ENCODE measurements around the gene ELANE.
"Not testable (repeated sequence)": the region's sequence is repeated elsewhere in the genome, so short reads cannot be mapped to it uniquely, and the experiment has no call there.

ELANE gene

GRCh38 chr19:814152-815078, 37.7 kb upstream of the ELANE start:
- DNase-seq: no peak

DNA sequence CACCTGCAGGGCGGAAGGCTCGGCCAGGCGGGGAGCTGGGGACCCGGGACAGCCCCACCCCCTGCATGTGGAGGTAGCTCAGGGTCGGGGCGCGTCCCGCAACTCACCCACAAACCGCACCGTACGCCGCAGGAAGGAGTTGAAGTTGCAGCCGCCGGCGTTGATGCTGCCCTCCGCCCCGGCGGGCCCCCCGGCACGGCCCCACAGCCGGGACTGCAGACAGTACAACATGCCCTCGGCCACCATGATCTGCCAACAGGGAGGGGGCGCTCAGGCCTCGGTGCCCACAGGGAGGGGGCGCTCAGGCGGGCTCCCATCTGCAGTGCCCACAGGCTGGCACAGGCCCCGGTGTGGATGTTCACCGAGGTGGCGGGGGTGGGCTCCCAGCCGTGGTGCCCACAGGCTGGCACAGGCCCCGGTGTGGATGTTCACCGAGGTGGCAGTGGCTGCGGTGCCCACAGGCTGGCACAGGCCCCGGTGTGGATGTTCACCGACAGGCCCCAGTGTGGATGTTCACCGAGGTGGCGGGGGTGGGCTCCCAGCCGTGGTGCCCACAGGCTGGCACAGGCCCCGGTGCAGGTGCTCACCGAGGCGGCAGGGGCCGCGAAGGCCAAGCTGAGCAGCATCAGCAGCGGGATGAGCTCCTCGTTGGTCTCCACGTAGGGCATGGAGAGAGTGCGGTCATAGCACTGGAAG, 36.9 kb upstream of the ELANE start:
- no peak for DNase-seq

GRCh38 chr19:815775-816499, 36.2 kb upstream of the ELANE start:
- no peak for DNase-seq

DNA sequence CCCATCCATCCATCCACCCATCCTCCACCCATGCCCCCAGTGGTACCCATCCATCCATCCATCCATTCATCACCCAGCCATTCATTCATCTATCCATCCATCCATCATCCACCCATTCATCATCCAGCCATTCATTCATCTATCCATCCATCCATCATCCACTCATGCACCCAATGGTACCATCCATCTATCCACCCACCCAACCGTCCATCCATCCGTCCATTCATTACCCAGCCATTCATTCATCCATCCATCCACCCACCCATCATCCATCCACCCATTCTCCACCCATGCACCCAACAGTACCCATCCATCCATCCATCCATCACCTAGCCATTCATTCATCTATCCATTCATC, 35.6 kb upstream of the ELANE start:
- no peak for DNase-seq

- DNase-seq: not testable (repeated sequence)
Measured at GRCh38 chr19:820212-820611, 31.9 kb upstream of the ELANE start.

DNA sequence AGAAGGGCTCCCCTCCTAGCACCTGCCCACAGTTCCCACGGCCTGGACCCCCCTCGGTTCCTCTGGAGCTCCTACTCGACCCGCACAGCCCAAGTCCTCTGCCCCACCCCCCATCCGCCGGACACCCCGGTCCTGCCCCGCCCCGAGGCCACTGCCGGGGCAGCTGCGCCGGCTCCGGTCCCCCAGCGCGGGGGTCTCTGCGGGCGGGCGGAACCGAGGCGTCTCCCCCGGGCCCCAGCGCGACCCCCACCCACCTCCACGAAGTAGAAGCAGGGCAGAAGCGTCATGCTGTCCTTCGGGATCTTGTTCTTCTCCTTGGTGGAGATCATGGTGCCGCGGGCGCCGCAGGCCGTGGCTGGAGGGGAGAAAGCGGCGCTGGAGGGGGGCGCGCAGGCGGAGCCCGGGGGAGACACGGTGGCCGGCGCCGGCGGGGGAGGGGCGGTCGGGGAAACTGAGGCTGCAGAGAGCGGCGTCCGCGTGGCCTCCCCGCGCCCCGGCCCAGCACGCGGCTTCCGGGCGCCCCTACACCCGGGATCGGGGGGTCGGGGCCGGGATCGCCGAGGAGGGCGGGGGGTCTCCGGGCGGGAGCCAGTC, 30.8 kb upstream of the ELANE start:
- no peak for DNase-seq

GRCh38 chr19:821825-822503, 30.1 kb upstream of the ELANE start, which contains the start of gene PLPPR3:
TSS of gene PLPPR3 (minus strand) at chr19:821955. CDS start at chr19:821559, 396 bp downstream.
- no peak for DNase-seq

- no peak for DNase-seq
Measured at GRCh38 chr19:823565-824121, 28.5 kb upstream of the ELANE start.

GRCh38 chr19:824885-825284, 27.2 kb upstream of the ELANE start:
- no peak for DNase-seq

DNA sequence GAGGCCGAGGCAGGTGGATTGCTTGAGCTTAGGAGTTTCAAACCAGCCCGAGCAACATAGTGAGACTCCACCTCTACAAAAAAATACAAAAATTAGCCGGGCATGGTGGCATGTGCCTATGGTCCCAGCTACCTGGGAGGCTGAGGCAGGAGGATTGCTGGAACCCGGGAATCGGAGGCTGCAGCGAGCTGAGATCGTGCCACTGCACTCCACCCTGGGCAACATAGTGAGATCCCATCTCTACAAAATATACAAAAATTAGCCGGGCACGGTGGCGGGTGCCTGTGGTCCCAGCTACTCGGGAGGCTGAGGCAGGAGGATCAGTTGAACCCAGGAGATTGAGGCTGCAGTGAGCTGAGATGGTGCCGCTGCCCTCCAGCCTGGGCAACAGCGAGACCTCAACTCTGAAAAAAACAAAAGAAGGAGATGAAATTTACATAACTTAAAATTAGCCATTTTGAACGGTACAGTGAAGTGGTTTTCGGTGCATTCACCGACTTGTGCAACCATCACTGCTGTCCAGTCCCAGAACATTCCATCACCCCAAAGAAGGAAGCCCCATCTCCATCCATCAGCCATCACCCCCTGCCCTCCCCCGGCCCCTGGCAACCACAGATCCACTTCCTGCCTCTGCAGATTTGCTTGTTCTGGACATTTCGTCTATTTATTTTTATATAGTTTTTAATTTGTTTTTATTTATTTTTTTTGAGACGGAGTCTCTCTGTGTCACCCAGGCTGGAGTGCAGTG, 26.0 kb upstream of the ELANE start:
- DNase-seq: no peak

DNA sequence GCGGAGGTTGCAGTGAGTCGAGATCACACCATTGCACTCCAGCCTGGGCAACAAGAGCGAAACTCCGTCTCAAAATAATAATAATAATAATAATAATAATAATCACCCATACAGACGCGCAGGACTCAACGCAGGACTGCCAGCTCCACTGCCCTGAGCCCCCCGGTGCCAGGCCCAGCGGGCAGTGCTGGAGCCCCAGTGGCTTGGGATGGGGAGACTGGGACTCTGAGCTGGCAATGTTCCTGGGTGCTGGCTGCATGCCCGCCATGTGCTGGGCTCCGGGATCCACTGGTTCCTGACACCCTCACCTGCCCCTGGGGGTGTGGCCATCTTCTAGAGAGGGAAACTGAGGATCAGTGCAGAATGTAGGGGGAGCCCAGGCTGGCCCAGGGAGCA, 24.8 kb upstream of the ELANE start:
- DNase-seq: no peak

DNA sequence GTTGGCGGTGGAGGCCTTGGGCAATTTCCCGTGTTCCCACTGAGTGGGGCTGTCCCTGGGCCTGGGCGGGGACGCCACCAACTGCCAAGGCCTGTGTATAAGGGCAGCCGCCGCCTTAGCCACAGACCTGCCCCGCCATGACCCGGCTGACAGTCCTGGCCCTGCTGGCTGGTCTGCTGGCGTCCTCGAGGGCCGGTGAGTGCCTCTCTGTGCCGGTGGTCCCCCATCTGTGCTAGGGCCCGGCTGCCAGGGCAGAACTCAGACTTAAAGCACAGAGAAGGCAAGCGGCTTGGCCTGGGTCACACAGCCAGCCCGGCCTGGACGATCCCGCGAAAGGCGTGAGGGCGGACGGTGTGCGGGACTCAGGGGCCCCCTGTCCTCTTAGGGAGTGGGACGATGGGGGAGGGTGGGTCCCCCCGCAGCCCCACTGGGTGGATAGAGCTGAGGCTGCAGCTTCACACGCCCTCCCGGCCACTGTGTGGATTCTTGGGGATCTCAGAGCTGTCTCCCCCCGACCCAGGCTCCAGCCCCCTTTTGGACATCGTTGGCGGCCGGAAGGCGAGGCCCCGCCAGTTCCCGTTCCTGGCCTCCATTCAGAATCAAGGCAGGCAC, 24.3 kb upstream of the ELANE start, which contains the start of gene AZU1:
TSS of gene AZU1 (plus strand) at position 128 of the 612 bp plus-strand sequence. CDS start at position 138, 10 bp downstream.
- DNase-seq: peak; percentile 79

DNA sequence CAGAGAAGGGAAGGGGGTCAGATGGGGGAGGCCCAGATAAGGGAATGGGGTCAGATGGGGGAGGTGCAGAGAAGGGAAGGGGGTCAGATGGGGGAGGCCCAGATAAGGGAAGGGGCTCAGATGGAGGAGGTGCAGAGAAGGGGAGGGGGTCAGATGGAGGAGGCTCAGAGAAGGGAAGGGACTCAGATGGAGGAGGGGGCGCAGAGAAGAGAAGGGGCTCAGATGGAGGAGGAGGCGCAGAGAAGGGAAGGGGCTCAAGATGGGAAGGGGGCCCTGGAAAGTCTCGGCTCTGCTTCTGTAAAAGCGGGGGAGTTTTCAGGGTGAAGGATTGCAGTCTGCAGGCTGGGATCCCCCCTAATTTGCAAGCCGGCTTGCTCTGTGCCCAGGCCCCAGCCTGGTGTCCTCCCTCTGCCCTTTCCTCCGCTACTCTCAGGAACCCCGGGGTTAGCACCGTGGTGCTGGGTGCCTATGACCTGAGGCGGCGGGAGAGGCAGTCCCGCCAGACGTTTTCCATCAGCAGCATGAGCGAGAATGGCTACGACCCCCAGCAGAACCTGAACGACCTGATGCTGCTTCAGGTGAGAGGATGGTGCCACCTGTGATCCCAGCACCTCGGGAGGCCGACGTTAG, 22.9 kb upstream of the ELANE start:
- DNase-seq: no peak

DNA sequence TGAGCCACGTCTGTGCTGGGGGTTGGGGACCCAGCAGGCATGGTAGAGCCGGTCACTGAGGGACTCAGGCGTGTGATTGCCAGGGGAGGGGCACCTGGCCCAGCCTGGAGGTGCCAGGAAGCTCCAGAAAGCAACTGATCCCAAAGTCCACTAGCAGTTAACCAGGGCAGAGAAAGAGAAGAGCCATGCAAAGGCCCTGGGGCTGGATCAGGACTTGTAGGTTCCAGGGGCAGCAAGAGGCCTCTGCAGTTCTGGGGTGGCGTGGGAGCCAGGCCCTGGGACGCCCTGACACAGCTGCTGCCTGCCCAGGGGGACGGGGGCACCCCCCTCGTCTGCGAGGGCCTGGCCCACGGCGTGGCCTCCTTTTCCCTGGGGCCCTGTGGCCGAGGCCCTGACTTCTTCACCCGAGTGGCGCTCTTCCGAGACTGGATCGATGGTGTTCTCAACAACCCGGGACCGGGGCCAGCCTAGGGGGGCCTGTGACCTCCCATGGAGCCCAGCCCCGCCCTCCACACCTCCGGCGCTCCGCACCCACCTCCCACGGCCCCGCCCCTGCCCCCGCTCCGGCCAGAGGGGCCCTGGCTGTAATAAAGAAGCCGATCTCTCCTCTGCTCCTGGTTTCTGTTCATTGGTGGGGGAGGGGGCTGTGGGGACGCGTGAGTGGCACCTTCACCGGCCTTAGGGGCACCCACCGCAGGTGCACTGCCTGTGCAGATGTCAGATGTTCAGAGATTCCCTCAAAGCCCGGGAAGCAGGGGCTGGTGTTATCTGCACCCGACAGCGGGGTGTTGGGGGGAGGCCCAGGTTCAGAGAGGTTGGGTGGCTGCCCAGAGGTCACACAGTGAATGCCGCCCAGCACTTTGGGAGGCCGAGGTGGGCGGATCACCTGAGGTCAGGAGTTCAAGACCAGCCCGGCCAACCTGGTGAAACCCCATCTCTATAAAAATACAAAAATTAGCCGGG, 20.4 kb upstream of the ELANE start:
- no peak for DNase-seq

DNA sequence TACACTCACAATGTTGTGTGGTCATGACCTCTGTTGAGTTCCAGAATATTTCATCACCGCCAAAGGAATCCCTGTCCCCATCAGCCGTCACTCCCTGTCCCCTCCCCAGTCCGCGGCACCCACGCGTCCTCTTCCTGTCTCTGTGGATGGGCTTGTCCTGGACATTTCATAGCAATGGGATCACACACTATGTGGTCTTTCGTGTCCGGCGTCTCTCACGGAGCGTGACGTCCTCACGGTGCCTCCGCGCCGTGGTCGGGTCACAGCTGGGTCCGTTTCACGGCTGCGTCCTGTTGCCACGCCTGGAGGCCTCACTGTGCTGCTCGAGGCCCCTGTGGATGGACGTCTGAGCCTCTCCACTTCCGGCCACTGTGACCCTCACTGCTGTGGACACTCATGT, 17.9 kb upstream of the ELANE start:
- DNase-seq: no peak

- no peak for DNase-seq
Measured at GRCh38 chr19:835210-835810, 16.8 kb upstream of the ELANE start.

DNA sequence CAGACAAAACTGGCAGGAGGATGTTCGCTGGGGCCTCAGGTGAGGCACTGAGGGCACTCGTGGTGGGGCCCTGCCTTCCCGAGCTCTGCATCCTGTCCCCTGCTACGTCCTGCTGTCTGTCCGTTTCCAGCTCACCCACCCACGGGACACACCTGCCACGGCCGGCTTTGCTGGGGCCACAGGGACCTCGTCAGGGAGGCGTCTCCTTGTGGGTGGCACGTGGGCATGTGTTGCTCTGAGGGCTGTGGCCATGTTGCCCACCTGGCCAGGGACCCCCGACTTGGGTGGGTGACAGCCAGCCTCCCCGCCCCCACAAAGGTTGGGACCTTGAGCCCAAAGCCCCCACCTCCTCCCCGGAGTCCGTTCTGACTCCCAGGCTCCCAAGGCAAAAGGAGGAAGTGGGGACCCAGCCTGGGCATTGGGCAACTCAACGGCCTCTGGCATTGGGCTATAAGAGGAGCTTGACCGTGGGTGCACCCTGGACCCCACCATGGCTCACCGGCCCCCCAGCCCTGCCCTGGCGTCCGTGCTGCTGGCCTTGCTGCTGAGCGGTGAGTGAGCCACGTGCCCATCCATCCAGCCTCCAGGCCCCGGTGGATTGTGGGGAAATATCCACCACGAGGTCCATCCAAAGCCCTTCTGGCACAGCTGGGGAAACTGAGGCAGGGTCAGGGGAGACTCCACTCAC, 11.4 kb upstream of the ELANE start, which contains the start of gene PRTN3:
TSS of gene PRTN3 (plus strand) at position 481 of the 688 bp plus-strand sequence. CDS start at position 491, 10 bp downstream.
- DNase-seq: peak; percentile 53

- DNase-seq: not testable (repeated sequence)
Measured at GRCh38 chr19:842802-843179, 9.3 kb upstream of the ELANE start.

All from hematopoietic multipotent progenitor cell treated with erythropoietin and hydrocortisone succinate and interleukin-3 and kit ligand, for 4 days (in vitro differentiated cells).